Endothelial cell of hepatic sinusoid (primary cell): ENCODE results near the gene UQCR10.

Experiments used
- in situ Hi-C: cut with HindIII; loops from 2 replicates; pipeline ENCODE4 v1.10.0; 2017; ENCODE audit warnings: low sequenced_read_pairs

The UQCR10 gene

GRCh38 chr22:29795663-29796062 lies 28.5 kb downstream of the UQCR10 start:
- in situ Hi-C loops = no loop called here

GRCh38 chr22:29797351-29797750 lies 30.2 kb downstream of the UQCR10 start:
- in situ Hi-C loops = no loop called here

GRCh38 chr22:29798318-29798717 lies 31.1 kb downstream of the UQCR10 start:
- in situ Hi-C loops = no loop called here

- in situ Hi-C loops = no loop called here
Observed at GRCh38 chr22:29798801-29799200, 31.6 kb downstream of the UQCR10 start.

GRCh38 chr22:29799217-29799680 lies 32.1 kb downstream of the UQCR10 start:
- in situ Hi-C loops = no loop called here

- in situ Hi-C loops = no loop called here
Observed at GRCh38 chr22:29801153-29801552, 34.0 kb downstream of the UQCR10 start.

- in situ Hi-C loops = no loop called here
Observed at GRCh38 chr22:29801796-29802195, 34.6 kb downstream of the UQCR10 start.

- in situ Hi-C loops = no loop called here
Observed at GRCh38 chr22:29803190-29803589, 36.0 kb downstream of the UQCR10 start.

- in situ Hi-C loops = no loop called here
Observed at GRCh38 chr22:29804985-29805384, 37.8 kb downstream of the UQCR10 start.

GRCh38 chr22:29806196-29806595 lies 39.0 kb downstream of the UQCR10 start:
- in situ Hi-C loops = no loop called here

- in situ Hi-C loops = loop anchor here (5.0 to 10.0 kb wide), 2 partner anchors 47 to 195 kb away; no protein-coding TSS in a partner anchor
Observed at GRCh38 chr22:29810216-29810615, 43.0 kb downstream of the UQCR10 start.

- in situ Hi-C loops = loop anchor here (5.0 to 10.0 kb wide), 2 partner anchors 46 to 193 kb away; no protein-coding TSS in a partner anchor
Observed at GRCh38 chr22:29811377-29811776, 44.2 kb downstream of the UQCR10 start.

- in situ Hi-C loops = loop anchor here (5.0 to 10.0 kb wide), 2 partner anchors 44 to 192 kb away; no protein-coding TSS in a partner anchor
Observed at GRCh38 chr22:29813126-29813525, 46.0 kb downstream of the UQCR10 start.

GRCh38 chr22:29813563-29813962 lies 46.4 kb downstream of the UQCR10 start:
- in situ Hi-C loops = loop anchor here (5.0 to 10.0 kb wide), 2 partner anchors 44 to 191 kb away; no protein-coding TSS in a partner anchor

- in situ Hi-C loops = loop anchor here (5.0 to 10.0 kb wide), 2 partner anchors 43 to 191 kb away; no protein-coding TSS in a partner anchor
Observed at GRCh38 chr22:29814003-29814402, 46.8 kb downstream of the UQCR10 start.

GRCh38 chr22:29815580-29815979 lies 48.4 kb downstream of the UQCR10 start:
- in situ Hi-C loops = loop anchor here (10.0 kb wide), 1 partner anchor 189 kb away; no protein-coding TSS in a partner anchor

- in situ Hi-C loops = loop anchor here (10.0 kb wide), 1 partner anchor 189 kb away; no protein-coding TSS in a partner anchor
Observed at GRCh38 chr22:29816128-29816527, 49.0 kb downstream of the UQCR10 start.

GRCh38 chr22:29816539-29816938 lies 49.4 kb downstream of the UQCR10 start:
- in situ Hi-C loops = loop anchor here (10.0 kb wide), 1 partner anchor 188 kb away; no protein-coding TSS in a partner anchor

GRCh38 chr22:29816980-29817379 lies 49.8 kb downstream of the UQCR10 start:
- in situ Hi-C loops = loop anchor here (10.0 kb wide), 1 partner anchor 188 kb away; no protein-coding TSS in a partner anchor

- in situ Hi-C loops = loop anchor here (10.0 kb wide), 1 partner anchor 187 kb away; no protein-coding TSS in a partner anchor
Observed at GRCh38 chr22:29817724-29818123, 50.6 kb downstream of the UQCR10 start.

- in situ Hi-C loops = loop anchor here (10.0 kb wide), 1 partner anchor 185 kb away; no protein-coding TSS in a partner anchor
Observed at GRCh38 chr22:29819501-29819900, 52.3 kb downstream of the UQCR10 start.
